SKM-1 (cell line): Measurements from ENCODE around the gene CDT1.
A peak's percentile ranks its signal among the peaks of the same experiment; 100 is the strongest.

Experiments used
- DNase-seq: peaks from one replicate; lab custom pipeline; 2025; ENCODE audit not compliant: unreplicated experiment; lab: John Stamatoyannopoulos, UW

Gene CDT1

DNA sequence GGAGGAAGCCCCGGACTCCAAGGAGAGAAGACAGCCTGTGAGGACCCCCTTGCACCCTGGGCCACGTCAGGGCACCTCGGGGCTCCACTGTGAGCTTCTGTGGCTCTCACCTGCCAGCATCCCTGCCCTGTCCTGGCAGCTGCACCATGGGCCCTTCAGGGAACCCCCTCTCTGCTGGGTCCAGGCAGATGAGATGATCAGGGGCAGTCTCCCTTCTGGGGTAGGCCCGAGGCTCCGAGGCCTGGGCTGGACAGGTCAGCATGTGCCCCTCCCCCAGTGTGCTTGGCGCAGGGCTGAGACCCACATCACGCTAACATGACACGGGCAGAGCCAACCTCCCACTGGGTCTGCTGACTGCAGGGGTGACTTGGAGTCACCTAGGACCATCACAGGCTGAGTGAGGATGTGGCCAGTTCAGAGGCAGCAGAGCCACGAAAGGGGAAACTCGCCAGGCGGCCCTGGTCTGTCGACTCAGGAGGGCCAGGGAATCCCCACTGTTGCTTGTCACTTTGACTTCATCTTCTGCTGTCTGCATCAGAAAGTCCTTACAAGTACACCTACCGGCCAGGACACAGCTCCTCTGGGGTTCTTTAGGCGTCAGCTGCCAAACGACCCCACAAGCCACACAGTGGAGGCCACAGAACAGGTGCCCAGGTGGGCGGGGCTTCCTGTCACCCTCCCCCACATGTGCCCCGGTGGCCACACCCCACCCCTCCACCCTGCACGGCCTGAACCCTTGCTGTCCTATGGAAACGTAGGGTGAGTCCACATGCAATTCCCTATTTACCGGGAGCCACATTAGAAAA, 50.9 kb downstream of the CDT1 start:
- DNase-seq, result no peak

- no peak for DNase-seq
Observed at GRCh38 chr16:88855176-88855575, 51.6 kb downstream of the CDT1 start.

DNA sequence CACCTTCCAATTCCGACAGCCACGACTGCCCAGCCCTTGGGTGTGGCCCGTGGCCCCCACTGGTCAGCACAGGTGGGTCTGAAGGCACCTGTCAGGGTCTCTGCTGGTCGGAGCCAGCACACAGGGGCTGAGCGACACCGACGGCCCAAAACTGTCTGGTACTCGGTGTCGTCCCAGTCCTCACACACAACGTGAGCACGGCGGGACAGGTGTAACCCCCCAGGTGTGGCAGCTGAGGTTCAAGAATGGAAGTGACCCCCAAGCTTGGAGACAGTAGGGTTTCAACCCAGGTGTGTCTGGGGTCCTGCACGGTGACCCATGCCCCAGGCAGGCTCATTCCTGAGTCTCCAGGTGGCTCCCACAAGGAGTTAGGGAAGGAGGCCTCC, 52.1 kb downstream of the CDT1 start:
- no peak for DNase-seq

- no peak for DNase-seq
Observed at GRCh38 chr16:88856122-88856827, 52.7 kb downstream of the CDT1 start.

DNA sequence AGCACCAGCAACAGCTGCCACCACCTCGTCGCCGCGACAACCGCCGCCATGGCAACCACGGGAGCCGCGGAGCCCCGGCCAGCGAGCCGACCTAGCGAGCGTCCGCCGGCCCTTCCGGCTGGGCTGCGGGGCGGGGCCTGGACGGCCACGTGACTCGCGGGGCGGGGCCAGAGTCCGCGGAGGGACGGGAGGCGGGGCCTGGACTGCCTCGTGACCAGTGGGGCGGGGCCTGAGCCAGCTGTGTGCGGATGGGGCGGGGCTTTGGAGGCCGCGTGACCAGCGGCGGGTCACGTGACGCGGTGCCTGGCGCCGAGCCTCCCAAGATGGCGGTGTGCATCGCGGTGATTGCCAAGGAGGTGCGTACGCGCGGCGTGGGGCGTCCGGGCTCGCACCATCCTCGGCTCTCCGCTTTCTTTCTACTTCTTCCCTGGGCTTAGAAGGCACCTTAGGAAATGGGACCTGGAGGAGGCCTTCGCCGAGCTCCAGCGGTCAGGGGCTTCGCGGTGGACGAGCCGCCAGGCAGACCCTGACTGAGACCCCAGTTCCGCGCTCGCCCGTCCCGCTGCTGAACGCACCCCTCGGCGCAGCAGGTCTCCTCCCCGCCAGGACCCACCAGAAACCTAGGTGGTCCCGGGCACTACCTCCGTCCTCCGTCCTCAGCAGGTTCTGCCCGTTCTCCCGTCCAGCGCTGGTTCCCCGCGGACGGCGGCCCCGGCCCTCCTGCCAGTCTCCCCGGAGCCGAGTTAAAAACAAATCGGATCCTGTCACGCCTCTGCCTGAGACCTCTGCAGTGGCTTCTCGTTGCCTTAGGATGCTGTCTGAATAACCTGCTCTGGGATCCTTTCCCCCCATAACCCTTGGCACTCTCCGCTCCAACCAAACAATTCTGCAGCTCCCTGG, 53.5 kb downstream of the CDT1 start, which contains the start of the genes GALNS and TRAPPC2L:
TSS of gene GALNS (minus strand) at position 120 of the 900 bp plus-strand sequence. CDS start at position 50, 70 bp downstream.
TSS of gene TRAPPC2L (plus strand) at position 300 of the 900 bp plus-strand sequence. CDS start at position 324, 24 bp downstream.
- DNase-seq, result peak; percentile 96

- peak; percentile 78 for DNase-seq
Observed at GRCh38 chr16:88857728-88858339, 54.2 kb downstream of the CDT1 start.
